GM19239 (cell line): ENCODE results near the gene TAS2R31.
A peak's percentile ranks its signal among the peaks of the same experiment; 100 is the strongest.

Experiments used
- DNase-seq: peaks from one replicate; pipeline ENCODE4 v3.0.0; 2011; ENCODE audit warnings: low spot score; ENCODE audit not compliant: insufficient read length
- FAIRE-seq: peaks from 2 replicates; lab custom pipeline; 2011; peaks lifted over from hg19 to GRCh38; lab: Jason Lieb, UNC

TAS2R31 gene

DNA sequence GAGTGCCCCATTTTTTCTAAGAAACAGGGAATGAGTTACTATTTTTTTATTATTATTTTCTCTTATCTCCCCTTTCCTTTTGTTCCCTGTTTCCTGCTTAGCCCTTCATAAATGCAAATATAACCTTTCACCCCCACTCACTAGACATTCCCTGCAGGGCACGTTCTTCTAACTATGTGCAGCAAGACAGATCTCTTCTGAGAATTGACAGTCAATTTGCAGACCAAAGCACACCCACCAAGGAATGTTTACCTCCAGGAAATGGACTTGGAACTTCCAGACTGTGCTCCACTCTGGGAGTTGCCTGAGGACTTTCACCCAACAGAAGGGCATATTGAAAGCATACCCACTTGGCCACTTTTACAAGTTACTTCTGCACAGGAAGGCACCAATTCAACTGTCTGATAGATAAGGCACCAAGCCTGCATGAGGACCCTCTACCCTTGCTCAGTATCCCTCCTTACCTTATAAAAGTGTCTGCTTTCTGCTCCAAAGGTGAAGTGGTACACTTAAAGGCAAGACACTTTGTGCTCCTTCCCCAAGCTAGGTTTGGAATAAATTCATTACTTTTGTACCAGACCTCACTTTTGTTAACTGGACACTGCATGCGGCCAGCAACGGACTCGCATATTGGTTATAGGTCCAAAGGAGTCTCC, 15.3 kb downstream of the TAS2R31 start:
- DNase-seq (no peak), FAIRE-seq (no peak)

- no peak for FAIRE-seq
- no peak for DNase-seq
Observed at GRCh38 chr12:11014234-11014633, 17.0 kb downstream of the TAS2R31 start.

- no peak for FAIRE-seq
- DNase-seq = no peak
Observed at GRCh38 chr12:11007608-11008007, 23.6 kb downstream of the TAS2R31 start.

DNA sequence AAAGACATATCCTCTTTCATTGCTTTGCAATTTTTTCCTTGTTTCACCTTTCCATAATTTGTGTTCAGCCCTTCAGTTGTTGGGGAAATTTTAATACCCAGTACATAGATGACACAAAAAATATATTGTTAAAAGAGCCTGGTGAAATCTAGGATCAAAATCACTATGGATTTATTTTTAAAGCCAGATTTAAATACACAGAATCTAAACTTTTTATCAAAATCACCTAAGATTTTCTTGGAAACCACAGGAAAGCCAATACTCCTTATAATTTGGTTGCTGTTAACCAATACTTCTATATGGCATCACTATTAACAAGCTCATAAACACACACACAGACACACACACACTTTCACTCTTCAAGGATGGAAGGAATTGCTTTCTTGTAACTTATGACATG, 33.0 kb downstream of the TAS2R31 start, which contains the start of gene TAS2R20:
Gene TAS2R20 (minus strand): TSS at position 101 of the 400 bp plus-strand sequence. CDS start 429 bp downstream, outside the sequence.
- DNase-seq = no peak
- FAIRE-seq = no peak

DNA sequence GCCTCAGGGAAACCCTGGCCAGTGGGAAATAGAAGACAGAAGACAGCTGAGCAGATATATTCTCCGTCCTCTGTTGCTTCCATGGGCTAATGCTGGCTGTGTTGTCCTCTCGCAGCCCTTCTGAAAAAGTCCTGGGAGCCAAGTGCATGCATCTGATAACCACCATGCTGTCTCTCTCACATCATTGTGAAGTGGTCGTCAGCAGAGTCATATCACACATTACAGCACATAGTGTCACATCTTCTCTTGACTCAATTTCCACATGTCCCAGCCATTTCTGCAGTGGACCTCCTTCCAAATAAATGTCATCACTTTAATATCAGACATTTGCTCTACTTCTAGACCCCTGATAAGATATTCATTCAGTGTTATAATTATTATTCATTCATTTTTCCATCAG, 36.9 kb downstream of the TAS2R31 start:
- DNase-seq (no peak), FAIRE-seq (no peak)

DNA sequence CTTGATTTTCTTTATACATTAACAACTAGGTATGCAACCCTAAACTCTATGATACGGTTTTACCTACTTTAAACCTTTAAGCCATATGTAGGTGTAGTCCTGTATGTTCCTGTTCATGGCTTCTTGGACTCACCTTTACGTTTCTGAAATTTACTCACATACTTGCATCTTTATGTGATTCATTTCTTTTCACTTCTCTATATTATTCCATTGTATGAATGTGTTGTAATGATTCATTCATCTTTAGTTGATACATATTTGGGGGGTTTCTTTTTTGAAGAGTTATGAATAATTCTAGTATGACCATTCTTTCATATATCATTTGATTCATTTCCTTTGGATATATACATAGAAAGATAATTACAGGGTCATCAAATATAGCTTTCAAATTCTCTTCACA, 42.1 kb downstream of the TAS2R31 start:
- peak; percentile 4 for FAIRE-seq
- DNase-seq = no peak

- DNase-seq (no peak), FAIRE-seq (no peak)
Observed at GRCh38 chr12:10986812-10987211, 44.4 kb downstream of the TAS2R31 start, which contains the start of gene TAS2R50. TAS2R50 (minus strand) TSS chr12:10986912; CDS start chr12:10986860, 52 bp downstream.

GRCh38 chr12:10982244-10982643, 49.0 kb downstream of the TAS2R31 start:
- no peak for FAIRE-seq
- no peak for DNase-seq
